HG03060 (cell line): ENCODE results near the gene RABL2B.

Experiments
- ATAC-seq: cut with Tn5 transposase; IDR thresholded peaks from one replicate; pipeline ENCODE4 v1.9.1; 2021; ENCODE audit warnings: low read depth, moderate number of reproducible peaks; ENCODE audit not compliant: unreplicated experiment

Gene RABL2B

GRCh38 chr22:50739279-50739691 lies 44.2 kb downstream of the RABL2B start:
- no peak for ATAC-seq

GRCh38 chr22:50738649-50739227 lies 44.7 kb downstream of the RABL2B start:
- ATAC-seq, result no peak

GRCh38 chr22:50737728-50738648 lies 45.4 kb downstream of the RABL2B start, which contains the start of gene ACR:
Gene ACR, plus strand, starts transcription at chr22:50738204. Its CDS starts 32 bp downstream, at chr22:50738236.
- ATAC-seq, result no peak

- ATAC-seq, result no peak
Observed at GRCh38 chr22:50735739-50736030, 47.8 kb downstream of the RABL2B start.

- no peak for ATAC-seq
Observed at GRCh38 chr22:50734986-50735738, 48.3 kb downstream of the RABL2B start.

- no peak for ATAC-seq
Observed at GRCh38 chr22:50734343-50734771, 49.1 kb downstream of the RABL2B start.

- no peak for ATAC-seq
Observed at GRCh38 chr22:50733521-50734342, 49.7 kb downstream of the RABL2B start.

GRCh38 chr22:50732681-50733080 lies 50.8 kb downstream of the RABL2B start:
- no peak for ATAC-seq

GRCh38 chr22:50731811-50732624 lies 51.4 kb downstream of the RABL2B start:
- ATAC-seq, result no peak

- no peak for ATAC-seq
Observed at GRCh38 chr22:50730941-50731661, 52.3 kb downstream of the RABL2B start.

GRCh38 chr22:50730013-50730891 lies 53.2 kb downstream of the RABL2B start:
- no peak for ATAC-seq

- ATAC-seq, result no peak
Observed at GRCh38 chr22:50729391-50730012, 53.9 kb downstream of the RABL2B start.

GRCh38 chr22:50728523-50728931 lies 54.9 kb downstream of the RABL2B start:
- no peak for ATAC-seq

- ATAC-seq, result no peak
Observed at GRCh38 chr22:50727678-50728522, 55.5 kb downstream of the RABL2B start.

GRCh38 chr22:50726643-50727340 lies 56.6 kb downstream of the RABL2B start:
- no peak for ATAC-seq

GRCh38 chr22:50725597-50725996 lies 57.8 kb downstream of the RABL2B start:
- ATAC-seq, result no peak
